H9 (cell line): ENCODE results near the gene SPATA17. TPM values are rescaled to one million over a fixed set of nuclear protein-coding genes. Genes with fewer than 3 reads are reported as not detected.

ENCODE experiments used
- DNase-seq: peaks from one replicate; pipeline ENCODE4 v3.0.0-alpha.2; 2017
- H2AFZ ChIP-seq: one replicate; pipeline ENCODE4 v1.6.1; 2013; ENCODE audit warnings: mild to moderate bottlenecking, low read length, control low read depth, moderate library complexity
- H2AK5ac ChIP-seq: 2 replicates; pipeline ENCODE4 v1.6.1; 2013; ENCODE audit warnings: low read length, control low read depth, mixed read lengths; ENCODE audit not compliant: insufficient read length
- H2BK120ac ChIP-seq: one replicate; pipeline ENCODE4 v1.6.1; 2013; ENCODE audit warnings: low read depth, mild to moderate bottlenecking, low read length, control low read depth, inconsistent platforms; ENCODE audit not compliant: poor library complexity, severe bottlenecking
- H2BK12ac ChIP-seq: 2 replicates; pipeline ENCODE4 v1.6.1; 2013; ENCODE audit warnings: low read length, control low read depth, mixed read lengths, low read depth; ENCODE audit not compliant: insufficient read length
- H2BK15ac ChIP-seq: 2 replicates; pipeline ENCODE4 v1.6.1; 2013; ENCODE audit warnings: low read depth, low read length, control low read depth
- H2BK20ac ChIP-seq: one replicate; pipeline ENCODE4 v1.6.1; 2013; ENCODE audit warnings: low read depth, mild to moderate bottlenecking, low read length, control low read depth, inconsistent platforms; ENCODE audit not compliant: poor library complexity, severe bottlenecking
- H2BK5ac ChIP-seq: 2 replicates; pipeline ENCODE4 v1.6.1; 2013; ENCODE audit warnings: low read length, control low read depth, mixed read lengths; ENCODE audit not compliant: insufficient read length
- H3K14ac ChIP-seq: 2 replicates; pipeline ENCODE4 v1.6.1; 2013; ENCODE audit warnings: low read length, control low read depth; ENCODE audit not compliant: insufficient read depth
- H3K18ac ChIP-seq: 2 replicates; pipeline ENCODE4 v1.6.1; 2013; ENCODE audit warnings: low read depth, mild to moderate bottlenecking, mixed read lengths, low read length, control low read depth; ENCODE audit not compliant: insufficient read length
- H3K23ac ChIP-seq: 2 replicates; pipeline ENCODE4 v1.6.1; 2013; ENCODE audit warnings: low read length, control low read depth, mixed read lengths, low read depth; ENCODE audit not compliant: insufficient read length
- H3K23me2 ChIP-seq: 2 replicates; pipeline ENCODE4 v1.6.1; 2013; ENCODE audit warnings: low read depth, mild to moderate bottlenecking, mixed read lengths, low read length, control low read depth; ENCODE audit not compliant: insufficient read length, poor library complexity, severe bottlenecking
- H3K27ac ChIP-seq: 2 replicates; pipeline ENCODE4 v1.5.1; 2013; ENCODE audit warnings: low read length, control low read depth, mixed read lengths, low read depth; ENCODE audit not compliant: insufficient read length
- H3K27me3 ChIP-seq: 2 replicates; pipeline ENCODE4 v1.6.1; 2013; ENCODE audit warnings: low read length, control low read depth, inconsistent platforms; ENCODE audit not compliant: insufficient read depth
- H3K4ac ChIP-seq: 2 replicates; pipeline ENCODE4 v1.6.1; 2013; ENCODE audit warnings: low read depth, mild to moderate bottlenecking, control low read depth, inconsistent platforms, low read length, moderate library complexity
- H3K4me1 ChIP-seq: 2 replicates; pipeline ENCODE4 v1.6.1; 2013; ENCODE audit warnings: low read length, control low read depth, inconsistent platforms; ENCODE audit not compliant: insufficient read depth
- H3K4me2 ChIP-seq: 2 replicates; pipeline ENCODE4 v1.6.1; 2013; ENCODE audit warnings: low read length, control low read depth, mixed read lengths; ENCODE audit not compliant: insufficient read length, insufficient read depth
- H3K56ac ChIP-seq: 2 replicates; pipeline ENCODE4 v1.6.1; 2013; ENCODE audit warnings: low read depth, mild to moderate bottlenecking, mixed read lengths, low read length, control low read depth; ENCODE audit not compliant: insufficient read length
- H3K79me1 ChIP-seq: 2 replicates; pipeline ENCODE4 v1.6.1; 2013; ENCODE audit warnings: low read depth, mild to moderate bottlenecking, moderate library complexity, low read length, control low read depth, inconsistent platforms; ENCODE audit not compliant: insufficient read depth, poor library complexity, severe bottlenecking
- H3K79me2 ChIP-seq: 2 replicates; pipeline ENCODE4 v1.6.1; 2013; ENCODE audit warnings: low read length, control low read depth, inconsistent platforms; ENCODE audit not compliant: insufficient read depth
- H3K9ac ChIP-seq: 2 replicates; pipeline ENCODE4 v1.6.1; 2013; ENCODE audit warnings: low read length, control low read depth, mixed read lengths; ENCODE audit not compliant: insufficient read length; ENCODE audit errors: extremely low read depth
- H3K9me3 ChIP-seq: one replicate; pipeline ENCODE4 v1.6.1; 2013; ENCODE audit warnings: low read depth, low read length, inconsistent platforms; ENCODE audit not compliant: control insufficient read depth
- H3T11ph ChIP-seq: one replicate; pipeline ENCODE4 v1.6.1; 2013; ENCODE audit warnings: mild to moderate bottlenecking, low read length, control low read depth, inconsistent platforms
- H4K20me1 ChIP-seq: one replicate; pipeline ENCODE4 v1.6.1; 2013; ENCODE audit not compliant: control insufficient read depth, insufficient read length, insufficient read depth
- H4K5ac ChIP-seq: 2 replicates; pipeline ENCODE4 v1.6.1; 2013; ENCODE audit warnings: low read depth, mild to moderate bottlenecking, mixed read lengths, low read length, control low read depth; ENCODE audit not compliant: insufficient read length
- H4K8ac ChIP-seq: replicated peaks from 2 replicates; pipeline ENCODE4 v1.6.1; 2013; ENCODE audit warnings: low read length, control low read depth, mixed read lengths, low read depth; ENCODE audit not compliant: insufficient read length
- H4K91ac ChIP-seq: 2 replicates; pipeline ENCODE4 v1.6.1; 2013; ENCODE audit warnings: low read depth, mild to moderate bottlenecking, moderate library complexity, mixed read lengths, low read length, control low read depth; ENCODE audit not compliant: insufficient read length
- H3K27ac Mint-ChIP-seq, 3 experiments: 2 replicates in 2 of 3; 3 replicates in 1 of 3; pipeline ENCODE4 v1.8.0; 2020 to 2021; ENCODE audit warnings: mixed read lengths in 3 of 3, mild to moderate bottlenecking in 1 of 3, moderate library complexity in 1 of 3
- H3K27me3 Mint-ChIP-seq: 2 replicates; pipeline ENCODE4 v1.8.0; 2021; ENCODE audit warnings: low read depth, mild to moderate bottlenecking, moderate library complexity, mixed read lengths
- H3K36me3 Mint-ChIP-seq, 3 experiments: 2 replicates in 2 of 3; 3 replicates in 1 of 3; pipeline ENCODE4 v1.8.0; 2020 to 2021; ENCODE audit warnings: low read depth in 3 of 3, mixed read lengths in 3 of 3; ENCODE audit not compliant: insufficient read depth in 1 of 3
- H3K4me1 Mint-ChIP-seq, 2 experiments: 2 replicates each; pipeline ENCODE4 v1.8.0; 2020; ENCODE audit warnings: mixed read lengths in 2 of 2
- H3K4me3 Mint-ChIP-seq, 2 experiments: 2 replicates in 1 of 2; 3 replicates in 1 of 2; pipeline ENCODE4 v1.8.0; 2020 to 2021; ENCODE audit warnings: mild to moderate bottlenecking in 2 of 2, mixed read lengths in 2 of 2, moderate library complexity in 1 of 2
- H3K9me3 Mint-ChIP-seq, 2 experiments: 2 replicates in 1 of 2; 3 replicates in 1 of 2; pipeline ENCODE4 v1.8.0; 2020; ENCODE audit warnings: mild to moderate bottlenecking in 2 of 2, mixed read lengths in 2 of 2, moderate library complexity in 1 of 2
- WGBS: extraction: QIAGEN DNeasy Blood & Tissue Kit; methylation state at CpG from one replicate; pipeline ENCODE4 v1.1.7; 2013; ENCODE audit warnings: missing lambda C conversion rate, low lambda C conversion rate, mixed read lengths; ENCODE audit not compliant: insufficient read length; ENCODE audit errors: extremely low coverage; 5-methylcytosine and 5-hydroxymethylcytosine counted together
- total RNA-seq: library from RNA; stranded (reverse); gene quantifications from 2 replicates; pipeline ENCODE4 v1.2.1, GENCODE V29; 2021
- TF ChIP-seq, protein P1 (sequence below): fragments of 200-600 bp; sonication (generic); conservative IDR thresholded peaks from 3 replicates; pipeline ENCODE4 v1.8.0; 2021; ENCODE audit warnings: antibody characterized with exemption, mild to moderate bottlenecking

Gene SPATA17
- total RNA-seq, 1 experiment from 2014 or later = 0.44 TPM

- no peaks in the 10 kb centered on the region for H4K20me1 ChIP-seq
- peaks cover 3 to 5% of the 10 kb centered on the region in 2 experiments; a peak in 3 of 5 replicates for H3K9me3 Mint-ChIP-seq
- no peak for DNase-seq
- H2BK5ac ChIP-seq = no peak overlapping the region
- no peak overlapping the region for H3K27ac ChIP-seq
- no peak overlapping the region for H3K27ac Mint-ChIP-seq
- no CpG with 5 or more reads among the region's 5 CpGs for WGBS
- H3K9me3 ChIP-seq = no peaks in the 10 kb centered on the region
- H4K91ac ChIP-seq = no peak overlapping the region
- TF ChIP-seq, protein P1, sequence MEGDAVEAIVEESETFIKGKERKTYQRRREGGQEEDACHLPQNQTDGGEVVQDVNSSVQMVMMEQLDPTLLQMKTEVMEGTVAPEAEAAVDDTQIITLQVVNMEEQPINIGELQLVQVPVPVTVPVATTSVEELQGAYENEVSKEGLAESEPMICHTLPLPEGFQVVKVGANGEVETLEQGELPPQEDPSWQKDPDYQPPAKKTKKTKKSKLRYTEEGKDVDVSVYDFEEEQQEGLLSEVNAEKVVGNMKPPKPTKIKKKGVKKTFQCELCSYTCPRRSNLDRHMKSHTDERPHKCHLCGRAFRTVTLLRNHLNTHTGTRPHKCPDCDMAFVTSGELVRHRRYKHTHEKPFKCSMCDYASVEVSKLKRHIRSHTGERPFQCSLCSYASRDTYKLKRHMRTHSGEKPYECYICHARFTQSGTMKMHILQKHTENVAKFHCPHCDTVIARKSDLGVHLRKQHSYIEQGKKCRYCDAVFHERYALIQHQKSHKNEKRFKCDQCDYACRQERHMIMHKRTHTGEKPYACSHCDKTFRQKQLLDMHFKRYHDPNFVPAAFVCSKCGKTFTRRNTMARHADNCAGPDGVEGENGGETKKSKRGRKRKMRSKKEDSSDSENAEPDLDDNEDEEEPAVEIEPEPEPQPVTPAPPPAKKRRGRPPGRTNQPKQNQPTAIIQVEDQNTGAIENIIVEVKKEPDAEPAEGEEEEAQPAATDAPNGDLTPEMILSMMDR = no peak
- H3K18ac ChIP-seq = no peak overlapping the region
- no peaks in the 10 kb centered on the region for H3K23me2 ChIP-seq
- H3K79me1 ChIP-seq = no peaks in the 10 kb centered on the region
- H3K4ac ChIP-seq = no peak overlapping the region
- H2BK120ac ChIP-seq = no peak overlapping the region
- no peak overlapping the region for H4K5ac ChIP-seq
- no peak overlapping the region for H4K8ac ChIP-seq
- no peak overlapping the region for H2AK5ac ChIP-seq
- H3K56ac ChIP-seq = no peak overlapping the region
- no peak overlapping the region for H3K4me3 Mint-ChIP-seq
- no peaks in the 10 kb centered on the region for H3K79me2 ChIP-seq
- H3K14ac ChIP-seq = no peak overlapping the region
- no peaks in the 10 kb centered on the region for H3K27me3 Mint-ChIP-seq
- H3K27me3 ChIP-seq = no peaks in the 10 kb centered on the region
- H3T11ph ChIP-seq = no peak overlapping the region
- H3K36me3 Mint-ChIP-seq = peaks cover 0 to 9% (median 0%) of the 10 kb centered on the region in 3 experiments; a peak in 3 of 7 replicates
- no peak overlapping the region for H3K4me2 ChIP-seq
- H3K23ac ChIP-seq = no peak overlapping the region
- no peak overlapping the region for H2BK15ac ChIP-seq
- H3K9ac ChIP-seq = no peak overlapping the region
- H3K4me1 ChIP-seq = no peaks in the 10 kb centered on the region
- no peak overlapping the region for H2BK12ac ChIP-seq
- H2BK20ac ChIP-seq = no peak overlapping the region
- H2AFZ ChIP-seq = no peak overlapping the region
- peaks cover 0 to 7% of the 10 kb centered on the region in 2 experiments; a peak in 3 of 4 replicates for H3K4me1 Mint-ChIP-seq
These were observed 225.9 kb downstream of the SPATA17 start for GRCh38 chr1:217857061-217857460.
